Activated CD4-positive, alpha-beta memory T cell treated with anti-CD3 and anti-CD28 coated beads for 36 hours (primary cell): ENCODE results near the gene LPP. TPM values are rescaled to one million over a fixed set of nuclear protein-coding genes. Genes with fewer than 3 reads are reported as not detected.

Experiments
- CTCF ChIA-PET: fragments of 350-600 bp; sonication (Branson Sonifier 250); formaldehyde crosslinking; loops from one replicate; lab custom pipeline; 2021; ENCODE audit warnings: antibody characterized with exemption, inconsistent platforms; lab: Charles Lee
- POLR2A ChIA-PET: fragments of 350-600 bp; sonication (Branson Sonifier 250); formaldehyde crosslinking; loops from one replicate; lab custom pipeline; 2021; ENCODE audit warnings: antibody characterized with exemption; lab: Charles Lee
- DNase-seq: peaks from one replicate; pipeline ENCODE4 v3.0.0-alpha.2; 2020
- H3K27ac Mint-ChIP-seq: one replicate; pipeline ENCODE4 v1.8.0; 2021; ENCODE audit warnings: mixed read lengths
- H3K27me3 Mint-ChIP-seq: one replicate; pipeline ENCODE4 v1.8.0; 2021; ENCODE audit warnings: mixed read lengths
- H3K36me3 Mint-ChIP-seq: one replicate; pipeline ENCODE4 v1.8.0; 2021; ENCODE audit warnings: mixed read lengths
- H3K4me1 Mint-ChIP-seq: one replicate; pipeline ENCODE4 v1.8.0; 2021; ENCODE audit warnings: low read depth, mixed read lengths
- H3K4me3 Mint-ChIP-seq: one replicate; pipeline ENCODE4 v1.8.0; 2021; ENCODE audit warnings: mild to moderate bottlenecking, mixed read lengths
- H3K9me3 Mint-ChIP-seq: one replicate; pipeline ENCODE4 v1.8.0; 2021; ENCODE audit warnings: mixed read lengths
- intact Hi-C: fragments of 100-400 bp; cut with micrococcal nuclease; formaldehyde crosslinking; loops from one replicate; pipeline ENCODE4 v1.15.1; 2023
- total RNA-seq, 2 experiments: library from RNA; stranded (reverse); gene quantifications; one replicate each; pipeline ENCODE4 v1.2.3, GENCODE V29; 2021

Gene LPP
- total RNA-seq, 2 experiments from 2014 or later, result 41.0 to 43.6 TPM

DNA sequence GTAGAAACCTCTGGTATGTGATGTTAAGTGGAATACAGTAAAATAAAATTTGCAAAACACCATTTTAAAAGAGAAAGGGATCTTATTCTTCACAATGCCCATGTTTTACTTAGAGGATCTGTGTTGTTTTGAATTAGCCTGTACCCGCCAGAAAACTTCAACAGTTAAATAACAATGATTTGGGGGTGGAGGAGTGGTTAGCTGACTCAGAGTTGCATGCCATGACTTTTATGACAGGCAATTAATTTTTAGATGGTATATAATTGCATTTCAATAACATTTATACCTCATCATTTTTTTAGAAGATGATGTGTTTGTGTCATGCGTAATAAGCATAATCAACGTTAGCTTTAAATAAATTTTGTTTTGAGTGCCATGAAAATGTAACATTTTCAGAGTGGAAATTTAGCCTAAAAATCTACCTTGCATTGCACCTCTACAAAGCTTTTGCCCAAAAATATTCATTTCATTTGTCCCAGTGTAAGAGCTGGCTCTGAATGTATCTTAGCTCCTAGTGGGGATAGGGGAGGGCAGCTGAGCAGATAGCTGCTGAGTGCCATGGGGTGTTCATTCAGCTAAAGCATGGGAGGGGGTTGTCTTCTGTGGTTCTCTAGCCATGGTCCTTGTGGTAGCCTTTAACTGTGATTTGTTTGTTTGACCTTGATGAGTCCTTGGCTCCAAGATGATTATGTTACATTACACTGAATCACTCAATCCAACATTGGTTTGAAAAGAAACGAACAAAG, 379.8 kb downstream of the LPP start:
- intact Hi-C loops, result no loop called here
- Mint-ChIP-seq H3K4me3 (no peak overlapping the region), H3K27me3 (no peaks in the 10 kb centered on the region), H3K9me3 (no peaks in the 10 kb centered on the region), H3K4me1 (no peaks in the 10 kb centered on the region), H3K36me3 (peaks cover 3% of the 10 kb centered on the region), H3K27ac (no peak overlapping the region)
- ChIA-PET POLR2A (no interaction called here), CTCF (interaction anchor here (0.6 to 0.7 kb wide), 3 partner anchors 93 to 936 kb away, joined by 3 to 5 read pairs (median 3); no protein-coding TSS in a partner anchor)
- no peak for DNase-seq

- ChIA-PET POLR2A (no interaction called here), CTCF (interaction anchor here (0.6 kb wide), 1 partner anchor 937 kb away, joined by 3 read pairs; no protein-coding TSS in a partner anchor)
- Mint-ChIP-seq H3K9me3 (no peaks in the 10 kb centered on the region), H3K27ac (no peak overlapping the region), H3K4me1 (no peaks in the 10 kb centered on the region), H3K36me3 (peaks cover 3% of the 10 kb centered on the region), H3K27me3 (no peaks in the 10 kb centered on the region), H3K4me3 (no peak overlapping the region)
- DNase-seq, result no peak
- intact Hi-C loops, result no loop called here
Measured at GRCh38 chr3:188534633-188535032, 380.7 kb downstream of the LPP start.

GRCh38 chr3:188537606-188538005, 383.6 kb downstream of the LPP start:
- no peak for DNase-seq
- no peaks in the 10 kb centered on the region for H3K4me1 Mint-ChIP-seq
- no peak overlapping the region for H3K4me3 Mint-ChIP-seq
- ChIA-PET POLR2A (no interaction called here), CTCF (no interaction called here)
- intact Hi-C loops, result no loop called here
- H3K9me3 Mint-ChIP-seq, result no peaks in the 10 kb centered on the region
- peaks cover 3% of the 10 kb centered on the region for H3K36me3 Mint-ChIP-seq
- H3K27ac Mint-ChIP-seq, result no peak overlapping the region
- no peaks in the 10 kb centered on the region for H3K27me3 Mint-ChIP-seq

DNA sequence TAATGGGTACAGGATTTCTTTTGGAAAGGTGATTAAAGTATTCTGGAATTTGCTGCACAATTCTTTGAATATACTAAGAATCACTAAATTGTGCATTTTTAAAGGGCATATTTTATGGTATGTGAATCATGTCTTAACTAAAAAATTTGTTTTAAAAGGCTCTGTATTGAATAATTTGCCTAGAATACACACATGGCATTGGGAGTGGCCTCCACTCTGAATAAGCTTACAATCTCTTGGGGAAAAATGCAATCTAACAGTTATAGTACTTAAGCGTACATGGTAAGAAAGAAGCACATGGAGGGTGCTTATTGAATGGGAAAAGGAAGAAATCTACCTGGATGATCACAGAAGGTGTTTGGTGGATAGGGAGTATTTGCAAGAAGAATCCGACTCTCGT, 385.1 kb downstream of the LPP start:
- no peak overlapping the region for H3K4me3 Mint-ChIP-seq
- intact Hi-C loops, result no loop called here
- no peaks in the 10 kb centered on the region for H3K27me3 Mint-ChIP-seq
- H3K27ac Mint-ChIP-seq, result no peak overlapping the region
- ChIA-PET CTCF (no interaction called here), POLR2A (no interaction called here)
- peaks cover 2% of the 10 kb centered on the region for H3K9me3 Mint-ChIP-seq
- H3K36me3 Mint-ChIP-seq, result peaks cover 3% of the 10 kb centered on the region
- DNase-seq, result no peak
- H3K4me1 Mint-ChIP-seq, result no peaks in the 10 kb centered on the region

DNA sequence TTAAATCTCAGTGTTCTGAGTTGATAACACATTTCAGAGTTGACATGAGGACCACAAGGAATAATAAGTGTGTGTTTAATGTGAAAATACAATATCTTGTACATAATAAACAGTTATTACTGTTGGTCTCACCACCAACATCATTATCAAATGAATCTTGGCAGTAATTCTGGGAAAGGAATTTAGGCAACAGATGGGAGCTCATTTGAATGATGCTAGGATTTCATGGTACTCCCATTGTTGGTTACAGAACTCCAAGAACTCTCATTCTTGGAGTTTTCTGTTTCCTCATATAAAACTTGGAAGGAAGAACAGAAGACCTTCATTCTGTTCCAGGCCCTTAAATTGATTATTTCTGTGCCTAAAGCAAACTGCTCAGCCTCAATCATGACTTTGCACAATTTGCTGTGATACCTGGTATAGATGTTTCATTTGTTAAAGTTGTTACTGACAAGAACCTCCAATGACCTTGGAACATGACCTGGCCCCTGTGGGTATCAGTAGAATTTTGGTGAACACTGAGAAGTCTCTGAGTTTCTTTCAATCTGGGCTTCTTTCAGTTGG, 385.8 kb downstream of the LPP start:
- Mint-ChIP-seq H3K4me3 (no peak overlapping the region), H3K27me3 (no peaks in the 10 kb centered on the region), H3K27ac (no peak overlapping the region), H3K4me1 (no peaks in the 10 kb centered on the region), H3K36me3 (peaks cover 3% of the 10 kb centered on the region), H3K9me3 (peaks cover 2% of the 10 kb centered on the region)
- intact Hi-C loops, result no loop called here
- ChIA-PET CTCF (no interaction called here), POLR2A (no interaction called here)
- no peak for DNase-seq

- ChIA-PET POLR2A (no interaction called here), CTCF (interaction anchor here (0.7 kb wide), 1 partner anchor 143 kb away, joined by 3 read pairs; no protein-coding TSS in a partner anchor)
- Mint-ChIP-seq H3K27ac (no peak overlapping the region), H3K36me3 (peaks cover 3% of the 10 kb centered on the region), H3K4me3 (no peak overlapping the region), H3K4me1 (no peaks in the 10 kb centered on the region), H3K27me3 (no peaks in the 10 kb centered on the region), H3K9me3 (peaks cover 2% of the 10 kb centered on the region)
- intact Hi-C loops, result no loop called here
- no peak for DNase-seq
Measured at GRCh38 chr3:188542196-188542595, 388.2 kb downstream of the LPP start.

- intact Hi-C loops, result no loop called here
- no peak overlapping the region for H3K27ac Mint-ChIP-seq
- H3K4me1 Mint-ChIP-seq, result no peaks in the 10 kb centered on the region
- H3K27me3 Mint-ChIP-seq, result no peaks in the 10 kb centered on the region
- peaks cover 3% of the 10 kb centered on the region for H3K36me3 Mint-ChIP-seq
- H3K9me3 Mint-ChIP-seq, result peaks cover 2% of the 10 kb centered on the region
- DNase-seq, result no peak
- ChIA-PET POLR2A (no interaction called here), CTCF (interaction anchor here (1.0 kb wide), 1 partner anchor 803 kb away, joined by 3 read pairs; no protein-coding TSS in a partner anchor)
- H3K4me3 Mint-ChIP-seq, result no peak overlapping the region
Measured at GRCh38 chr3:188544012-188544411, 390.1 kb downstream of the LPP start.

DNA sequence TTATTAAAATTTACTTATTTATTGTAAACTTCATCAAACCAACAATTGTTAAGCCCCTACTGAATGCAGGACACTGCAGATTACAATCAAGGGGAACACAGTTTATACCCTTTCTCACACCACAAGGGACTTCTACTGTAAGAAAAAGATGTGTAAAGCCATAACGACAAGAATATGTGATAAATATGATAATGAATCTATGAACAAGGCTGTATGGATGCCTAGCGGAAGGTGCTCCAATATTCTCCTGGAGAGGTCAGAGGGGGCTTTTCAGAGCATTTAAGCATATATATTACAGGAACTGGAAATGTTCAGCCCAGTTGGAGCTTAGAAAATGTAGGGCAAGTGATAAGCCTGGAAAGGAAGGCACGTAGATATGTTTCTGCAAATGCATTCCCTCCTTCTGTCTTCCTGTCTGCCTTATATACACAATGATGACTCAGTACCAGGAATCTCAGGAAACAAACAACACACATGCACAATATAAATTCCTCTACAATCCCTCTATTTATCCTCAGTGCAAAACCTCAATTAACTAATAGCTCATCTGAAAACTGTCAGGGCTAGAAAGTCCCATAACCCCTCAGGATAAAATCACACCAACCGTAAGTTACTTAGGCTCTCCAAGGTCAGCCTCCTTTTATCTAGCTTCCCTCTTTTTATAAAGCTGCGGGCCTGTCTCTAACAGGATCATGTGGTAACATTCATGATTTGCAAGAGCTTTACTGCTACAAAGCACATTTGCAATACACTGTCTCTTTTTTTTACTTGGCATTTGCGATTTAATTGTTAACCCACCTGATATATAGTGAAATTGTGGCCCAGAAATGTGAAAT, 393.1 kb downstream of the LPP start:
- DNase-seq, result no peak
- H3K4me1 Mint-ChIP-seq, result no peaks in the 10 kb centered on the region
- H3K27ac Mint-ChIP-seq, result no peak overlapping the region
- POLR2A ChIA-PET, result no interaction called here
- CTCF ChIA-PET, result no interaction called here
- intact Hi-C loops, result no loop called here
- peaks cover 4% of the 10 kb centered on the region for H3K9me3 Mint-ChIP-seq
- H3K36me3 Mint-ChIP-seq, result peaks cover 4% of the 10 kb centered on the region
- no peak overlapping the region for H3K4me3 Mint-ChIP-seq
- H3K27me3 Mint-ChIP-seq, result no peaks in the 10 kb centered on the region

DNA sequence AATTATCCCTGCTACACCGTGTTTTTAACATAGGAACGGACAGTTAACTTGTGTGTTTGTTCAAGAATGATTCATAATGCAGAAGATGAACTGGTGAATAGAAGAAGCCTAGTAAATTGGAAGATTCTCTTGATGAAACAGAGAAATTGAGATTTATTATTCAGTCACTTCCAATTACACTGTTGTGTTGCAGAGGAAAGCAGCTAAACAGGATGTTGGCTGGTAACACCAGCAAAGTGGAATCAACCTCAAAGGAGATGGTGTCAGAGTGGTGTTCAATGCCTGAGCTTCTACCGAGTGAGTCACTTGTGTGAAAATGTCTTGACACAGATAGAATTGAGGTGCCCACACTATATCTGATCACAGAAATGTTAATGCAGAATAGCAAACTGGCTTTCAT, 399.6 kb downstream of the LPP start:
- peaks cover 2% of the 10 kb centered on the region for H3K9me3 Mint-ChIP-seq
- CTCF ChIA-PET, result interaction anchor here (0.7 kb wide), 2 partner anchors 95 to 269 kb away, joined by 3 to 4 read pairs; no protein-coding TSS in a partner anchor
- no peak overlapping the region for H3K4me3 Mint-ChIP-seq
- peak; percentile 29 for DNase-seq
- intact Hi-C loops, result no loop called here
- POLR2A ChIA-PET, result no interaction called here
- peaks cover 22% of the 10 kb centered on the region for H3K4me1 Mint-ChIP-seq
- no peak overlapping the region for H3K27ac Mint-ChIP-seq
- peaks cover 1% of the 10 kb centered on the region for H3K36me3 Mint-ChIP-seq
- H3K27me3 Mint-ChIP-seq, result no peaks in the 10 kb centered on the region

GRCh38 chr3:188554404-188554803, 400.4 kb downstream of the LPP start:
- peaks cover 1% of the 10 kb centered on the region for H3K36me3 Mint-ChIP-seq
- peaks cover 2% of the 10 kb centered on the region for H3K9me3 Mint-ChIP-seq
- H3K27me3 Mint-ChIP-seq, result no peaks in the 10 kb centered on the region
- H3K27ac Mint-ChIP-seq, result no peak overlapping the region
- POLR2A ChIA-PET, result no interaction called here
- intact Hi-C loops, result no loop called here
- no peak for DNase-seq
- peaks cover 27% of the 10 kb centered on the region for H3K4me1 Mint-ChIP-seq
- H3K4me3 Mint-ChIP-seq, result no peak overlapping the region
- CTCF ChIA-PET, result no interaction called here

DNA sequence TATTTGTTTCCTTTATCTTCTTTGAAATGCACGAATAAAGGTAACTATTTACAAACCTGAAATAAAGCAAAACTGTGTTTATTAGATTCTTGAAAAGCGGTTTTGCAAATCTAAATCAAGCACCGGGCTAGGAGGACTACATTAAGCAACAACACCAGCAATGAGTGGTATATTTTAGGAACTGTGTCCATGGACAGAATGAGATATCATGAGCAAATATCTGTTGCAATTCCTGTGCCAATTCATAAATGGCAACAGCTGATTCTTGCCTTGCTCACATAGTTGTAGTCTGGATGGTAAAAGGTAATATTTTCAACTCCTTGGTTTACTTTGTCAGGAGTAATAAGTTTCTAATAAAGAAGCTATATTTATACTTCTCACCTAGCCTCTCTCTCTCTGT, 403.3 kb downstream of the LPP start:
- Mint-ChIP-seq H3K4me3 (no peak overlapping the region), H3K9me3 (no peaks in the 10 kb centered on the region), H3K4me1 (peaks cover 34% of the 10 kb centered on the region), H3K27ac (no peak overlapping the region), H3K36me3 (peaks cover 2% of the 10 kb centered on the region), H3K27me3 (no peaks in the 10 kb centered on the region)
- intact Hi-C loops, result no loop called here
- DNase-seq, result no peak
- CTCF ChIA-PET, result no interaction called here
- POLR2A ChIA-PET, result no interaction called here
